Measurements from ENCODE around the gene PTPRA.

Gene PTPRA

DNA sequence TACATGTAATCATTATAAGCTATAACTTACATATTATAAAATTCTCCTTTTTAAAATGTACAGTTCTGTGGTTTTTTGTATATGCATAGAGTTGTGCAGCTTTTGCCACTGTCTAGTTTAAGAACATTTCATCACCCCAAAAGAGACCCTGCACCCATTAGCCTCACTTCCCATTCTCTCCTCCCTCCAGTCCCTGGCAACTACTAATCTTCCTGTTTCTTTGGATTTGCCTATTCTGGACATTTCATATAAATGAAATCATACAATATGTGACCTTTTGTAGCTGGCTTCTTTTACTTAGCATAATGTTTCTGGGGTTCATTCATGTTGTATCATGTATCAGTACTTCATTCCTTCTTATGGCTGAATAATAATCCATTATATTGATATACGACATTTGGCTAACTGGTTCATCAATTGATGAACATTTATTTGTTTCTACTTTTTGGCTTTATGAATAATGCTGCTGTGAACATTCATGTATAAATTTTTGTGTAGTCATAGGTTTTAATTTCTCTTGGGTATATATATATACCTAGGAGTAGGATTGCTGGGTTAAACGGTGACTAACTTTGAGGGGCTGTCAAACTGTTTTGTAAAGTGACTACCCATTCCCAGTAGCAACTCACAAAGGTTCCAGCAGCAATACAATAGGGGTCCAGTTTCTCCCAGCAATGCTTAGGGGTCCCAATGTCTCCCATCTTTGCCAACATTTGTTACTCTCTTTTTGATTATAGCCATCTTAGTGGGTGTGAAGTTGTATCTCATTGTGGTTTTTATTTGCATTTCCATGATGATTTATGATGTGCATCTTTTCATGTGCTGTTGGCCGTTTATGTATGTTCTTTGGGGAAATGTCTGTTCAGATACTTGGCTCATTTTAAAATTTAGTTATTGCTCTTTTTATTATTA is 10.7 kb downstream of the PTPRA start:
- TF ChIP-seq, protein P1, sequence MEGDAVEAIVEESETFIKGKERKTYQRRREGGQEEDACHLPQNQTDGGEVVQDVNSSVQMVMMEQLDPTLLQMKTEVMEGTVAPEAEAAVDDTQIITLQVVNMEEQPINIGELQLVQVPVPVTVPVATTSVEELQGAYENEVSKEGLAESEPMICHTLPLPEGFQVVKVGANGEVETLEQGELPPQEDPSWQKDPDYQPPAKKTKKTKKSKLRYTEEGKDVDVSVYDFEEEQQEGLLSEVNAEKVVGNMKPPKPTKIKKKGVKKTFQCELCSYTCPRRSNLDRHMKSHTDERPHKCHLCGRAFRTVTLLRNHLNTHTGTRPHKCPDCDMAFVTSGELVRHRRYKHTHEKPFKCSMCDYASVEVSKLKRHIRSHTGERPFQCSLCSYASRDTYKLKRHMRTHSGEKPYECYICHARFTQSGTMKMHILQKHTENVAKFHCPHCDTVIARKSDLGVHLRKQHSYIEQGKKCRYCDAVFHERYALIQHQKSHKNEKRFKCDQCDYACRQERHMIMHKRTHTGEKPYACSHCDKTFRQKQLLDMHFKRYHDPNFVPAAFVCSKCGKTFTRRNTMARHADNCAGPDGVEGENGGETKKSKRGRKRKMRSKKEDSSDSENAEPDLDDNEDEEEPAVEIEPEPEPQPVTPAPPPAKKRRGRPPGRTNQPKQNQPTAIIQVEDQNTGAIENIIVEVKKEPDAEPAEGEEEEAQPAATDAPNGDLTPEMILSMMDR (IDR thresholded peaks at IDR 0.05) = no peak
- Histone ChIP-seq H3K9me3 (no peaks in the 10 kb centered on the region), H3K4me1 (ENCODE audit: control insufficient read depth in 1 of 2, insufficient read depth in 1 of 2, low read depth in 1 of 2, low read length in 1 of 2) (peaks cover 3 to 7% of the 10 kb centered on the region in 2 experiments)

GRCh38 chr20:2887715-2888114 is 14.4 kb downstream of the PTPRA start:
- H3K27me3 ChIP-seq = no peaks in the 10 kb centered on the region
- TF ChIP-seq, protein P1 (IDR thresholded peaks at IDR 0.05) = no peak
- H3K27ac ChIP-seq = no peak overlapping the region
- H3K9me3 ChIP-seq = no peaks in the 10 kb centered on the region
- H3K4me3 ChIP-seq (ENCODE audit: low read depth in 1 of 2, low read length in 1 of 2) = no peak overlapping the region
- H3K4me1 ChIP-seq (ENCODE audit: control insufficient read depth in 1 of 2, insufficient read depth in 1 of 2, low read depth in 1 of 2, low read length in 1 of 2) = peaks cover 3 to 7% of the 10 kb centered on the region in 2 experiments
- H3K36me3 ChIP-seq = no peaks in the 10 kb centered on the region

More for the DNA sequence above, 10.7 kb downstream of the PTPRA start:
- peaks cover 5% of the 10 kb centered on the region for H3K36me3 ChIP-seq
- H3K4me3 ChIP-seq (ENCODE audit: low read depth in 1 of 2, low read length in 1 of 2) = no peak overlapping the region
- no peak overlapping the region for H3K27ac ChIP-seq
- no peaks in the 10 kb centered on the region for H3K27me3 ChIP-seq

GRCh38 chr20:2888224-2888955 is 15.1 kb downstream of the PTPRA start:
- Histone ChIP-seq H3K36me3 (no peaks in the 10 kb centered on the region), H3K4me3 (ENCODE audit: low read depth in 1 of 2, low read length in 1 of 2) (no peak overlapping the region), H3K4me1 (ENCODE audit: control insufficient read depth in 1 of 2, insufficient read depth in 1 of 2, low read depth in 1 of 2, low read length in 1 of 2) (peaks cover 3 to 7% of the 10 kb centered on the region in 2 experiments), H3K27me3 (no peaks in the 10 kb centered on the region), H3K27ac (no peak overlapping the region), H3K9me3 (no peaks in the 10 kb centered on the region)
- TF ChIP-seq, protein P1 (IDR thresholded peaks at IDR 0.05) = no peak

GRCh38 chr20:2889209-2889608 is 15.9 kb downstream of the PTPRA start:
- H3K4me3 ChIP-seq (ENCODE audit: low read depth in 1 of 2, low read length in 1 of 2) = no peak overlapping the region
- no peaks in the 10 kb centered on the region for H3K27me3 ChIP-seq
- H3K9me3 ChIP-seq = no peaks in the 10 kb centered on the region
- H3K27ac ChIP-seq = no peak overlapping the region
- TF ChIP-seq, protein P1 (IDR thresholded peaks at IDR 0.05) = no peak
- H3K4me1 ChIP-seq (ENCODE audit: control insufficient read depth in 1 of 2, insufficient read depth in 1 of 2, low read depth in 1 of 2, low read length in 1 of 2) = peaks cover 3 to 7% of the 10 kb centered on the region in 2 experiments
- H3K36me3 ChIP-seq = no peaks in the 10 kb centered on the region

DNA sequence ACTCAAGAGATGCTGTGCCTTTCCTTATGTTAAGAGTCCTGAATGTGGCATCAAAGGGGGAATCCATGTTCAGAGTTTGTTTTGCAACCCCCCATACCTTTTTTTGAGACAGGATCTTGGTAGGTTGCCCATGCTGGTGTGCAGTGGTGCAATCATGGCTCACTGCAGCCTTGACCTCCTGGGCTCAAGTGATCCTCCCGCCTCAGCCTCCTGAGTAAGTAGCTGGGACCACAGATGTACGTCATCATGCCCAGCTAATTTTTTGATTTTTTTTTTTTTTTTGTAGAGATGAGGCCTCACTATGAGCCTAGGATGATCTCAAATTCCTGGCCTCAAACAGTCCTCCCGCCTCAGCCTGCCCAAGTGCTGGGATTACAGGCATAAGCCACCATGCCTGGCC is 16.5 kb downstream of the PTPRA start:
- H3K27me3 ChIP-seq = no peaks in the 10 kb centered on the region
- H3K27ac ChIP-seq = no peak overlapping the region
- H3K9me3 ChIP-seq = no peaks in the 10 kb centered on the region
- H3K36me3 ChIP-seq = no peaks in the 10 kb centered on the region
- TF ChIP-seq, protein P1 (IDR thresholded peaks at IDR 0.05) = no peak
- H3K4me1 ChIP-seq (ENCODE audit: control insufficient read depth in 1 of 2, insufficient read depth in 1 of 2, low read depth in 1 of 2, low read length in 1 of 2) = peaks cover 3 to 7% of the 10 kb centered on the region in 2 experiments
- H3K4me3 ChIP-seq (ENCODE audit: low read depth in 1 of 2, low read length in 1 of 2) = no peak overlapping the region

All from neutrophil (primary cell).